Activated CD4-positive, alpha-beta T cell treated with anti-CD3 and anti-CD28 coated beads, Interleukin-2, amount 10 ng/mL, durations not matched to agents 24 days and 14 days (primary cell): ENCODE data around the gene CST9. TPM values are rescaled to one million over a fixed set of nuclear protein-coding genes. Genes with fewer than 3 reads are reported as not detected.

ENCODE experiments used
- DNase-seq: peaks from one replicate; pipeline ENCODE4 v3.0.0; 2022
- H3K27ac Mint-ChIP-seq: one replicate; pipeline ENCODE4 v1.8.0; 2022; ENCODE audit warnings: mild to moderate bottlenecking, mixed read lengths
- H3K27me3 Mint-ChIP-seq: one replicate; pipeline ENCODE4 v1.8.0; 2022; ENCODE audit warnings: mixed read lengths
- H3K36me3 Mint-ChIP-seq: one replicate; pipeline ENCODE4 v1.8.0; 2022; ENCODE audit warnings: low read depth, mild to moderate bottlenecking, mixed read lengths
- H3K4me1 Mint-ChIP-seq: one replicate; pipeline ENCODE4 v1.8.0; 2021; ENCODE audit warnings: mixed read lengths
- H3K4me3 Mint-ChIP-seq: one replicate; pipeline ENCODE4 v1.8.0; 2022; ENCODE audit warnings: mild to moderate bottlenecking, moderate library complexity, mixed read lengths
- H3K9me3 Mint-ChIP-seq: one replicate; pipeline ENCODE4 v1.8.0; 2021; ENCODE audit warnings: mixed read lengths
- intact Hi-C: fragments of 100-400 bp; cut with micrococcal nuclease; formaldehyde crosslinking; loops from one replicate; pipeline ENCODE4 v1.15.1; 2023
- total RNA-seq: library from RNA; stranded (reverse); gene quantifications from 2 replicates; pipeline ENCODE4 v1.2.3, GENCODE V29; 2022

CST9 gene
- not detected in 2 replicates for total RNA-seq

GRCh38 chr20:23605867-23606651 is at the start of gene CST9:
TSS of gene CST9 (minus strand) at chr20:23605917. CDS start at chr20:23605864, 53 bp downstream.
- H3K27ac Mint-ChIP-seq = no peak within 1 kb of the TSS
- peak; percentile 40 for DNase-seq
- H3K27me3 Mint-ChIP-seq = no peaks in the 10 kb centered on the region
- H3K4me3 Mint-ChIP-seq = no peak within 1 kb of the TSS
- peaks cover 3% of the 10 kb centered on the region for H3K4me1 Mint-ChIP-seq
- intact Hi-C loops = loop anchor here (1.0 kb wide), 2 partner anchors 164 to 257 kb away; no protein-coding TSS in a partner anchor
- no peaks in the 10 kb centered on the region for H3K36me3 Mint-ChIP-seq
- no peaks in the 10 kb centered on the region for H3K9me3 Mint-ChIP-seq

GRCh38 chr20:23654717-23655116 is 49.0 kb upstream of the CST9 start:
- H3K27me3 Mint-ChIP-seq = peaks cover 18% of the 10 kb centered on the region

GRCh38 chr20:23654000-23654399 is 48.3 kb upstream of the CST9 start:
- Mint-ChIP-seq H3K27ac (no peak overlapping the region), H3K27me3 (peaks cover 18% of the 10 kb centered on the region), H3K4me3 (no peak overlapping the region), H3K4me1 (no peaks in the 10 kb centered on the region), H3K36me3 (no peaks in the 10 kb centered on the region), H3K9me3 (no peaks in the 10 kb centered on the region)
- intact Hi-C loops = no loop called here
- DNase-seq = no peak

More at GRCh38 chr20:23654717-23655116, 49.0 kb upstream of the CST9 start:
- Mint-ChIP-seq H3K4me1 (no peaks in the 10 kb centered on the region), H3K27ac (no peak overlapping the region), H3K36me3 (no peaks in the 10 kb centered on the region), H3K9me3 (no peaks in the 10 kb centered on the region), H3K4me3 (no peak overlapping the region)
- intact Hi-C loops = no loop called here
- DNase-seq = no peak

GRCh38 chr20:23653400-23653938 is 47.8 kb upstream of the CST9 start:
- Mint-ChIP-seq H3K27ac (no peak overlapping the region), H3K9me3 (no peaks in the 10 kb centered on the region), H3K27me3 (peaks cover 18% of the 10 kb centered on the region), H3K4me1 (no peaks in the 10 kb centered on the region), H3K4me3 (no peak overlapping the region), H3K36me3 (no peaks in the 10 kb centered on the region)
- DNase-seq = no peak
- intact Hi-C loops = no loop called here

GRCh38 chr20:23652926-23653325 is 47.2 kb upstream of the CST9 start:
- no peaks in the 10 kb centered on the region for H3K36me3 Mint-ChIP-seq
- H3K9me3 Mint-ChIP-seq = no peaks in the 10 kb centered on the region
- no peak overlapping the region for H3K4me3 Mint-ChIP-seq
- no peaks in the 10 kb centered on the region for H3K4me1 Mint-ChIP-seq
- DNase-seq = no peak
- intact Hi-C loops = no loop called here
- H3K27ac Mint-ChIP-seq = no peak overlapping the region
- H3K27me3 Mint-ChIP-seq = peaks cover 18% of the 10 kb centered on the region

GRCh38 chr20:23652371-23652770 is 46.7 kb upstream of the CST9 start:
- intact Hi-C loops = no loop called here

GRCh38 chr20:23651117-23651516 is 45.4 kb upstream of the CST9 start:
- no peaks in the 10 kb centered on the region for H3K9me3 Mint-ChIP-seq
- intact Hi-C loops = no loop called here
- no peaks in the 10 kb centered on the region for H3K36me3 Mint-ChIP-seq
- no peak overlapping the region for H3K4me3 Mint-ChIP-seq
- H3K27ac Mint-ChIP-seq = no peak overlapping the region
- no peak for DNase-seq
- H3K27me3 Mint-ChIP-seq = peaks cover 15% of the 10 kb centered on the region
- no peaks in the 10 kb centered on the region for H3K4me1 Mint-ChIP-seq

More at GRCh38 chr20:23652371-23652770, 46.7 kb upstream of the CST9 start:
- DNase-seq = no peak
- H3K4me3 Mint-ChIP-seq = no peak overlapping the region
- no peaks in the 10 kb centered on the region for H3K4me1 Mint-ChIP-seq
- no peaks in the 10 kb centered on the region for H3K36me3 Mint-ChIP-seq
- H3K9me3 Mint-ChIP-seq = no peaks in the 10 kb centered on the region
- H3K27ac Mint-ChIP-seq = no peak overlapping the region
- peaks cover 18% of the 10 kb centered on the region for H3K27me3 Mint-ChIP-seq

- Mint-ChIP-seq H3K9me3 (no peaks in the 10 kb centered on the region), H3K27me3 (peaks cover 9% of the 10 kb centered on the region), H3K27ac (no peak overlapping the region), H3K4me3 (no peak overlapping the region), H3K36me3 (no peaks in the 10 kb centered on the region), H3K4me1 (no peaks in the 10 kb centered on the region)
- intact Hi-C loops = no loop called here
- no peak for DNase-seq
Observed at GRCh38 chr20:23649830-23650417, 44.2 kb upstream of the CST9 start.

GRCh38 chr20:23649242-23649641 is 43.5 kb upstream of the CST9 start:
- H3K9me3 Mint-ChIP-seq = no peaks in the 10 kb centered on the region
- no peak overlapping the region for H3K4me3 Mint-ChIP-seq
- no peak overlapping the region for H3K27ac Mint-ChIP-seq
- H3K36me3 Mint-ChIP-seq = no peaks in the 10 kb centered on the region
- H3K27me3 Mint-ChIP-seq = peaks cover 3% of the 10 kb centered on the region
- DNase-seq = no peak
- intact Hi-C loops = no loop called here
- H3K4me1 Mint-ChIP-seq = no peaks in the 10 kb centered on the region

- no peaks in the 10 kb centered on the region for H3K36me3 Mint-ChIP-seq
- H3K9me3 Mint-ChIP-seq = no peaks in the 10 kb centered on the region
- intact Hi-C loops = no loop called here
- DNase-seq = no peak
- no peak overlapping the region for H3K27ac Mint-ChIP-seq
- no peak overlapping the region for H3K4me3 Mint-ChIP-seq
- H3K4me1 Mint-ChIP-seq = no peaks in the 10 kb centered on the region
- no peaks in the 10 kb centered on the region for H3K27me3 Mint-ChIP-seq
Observed at GRCh38 chr20:23647346-23647745, 41.6 kb upstream of the CST9 start.

- H3K27ac Mint-ChIP-seq = no peak overlapping the region
- no peaks in the 10 kb centered on the region for H3K4me1 Mint-ChIP-seq
- no peaks in the 10 kb centered on the region for H3K27me3 Mint-ChIP-seq
- no peak overlapping the region for H3K4me3 Mint-ChIP-seq
- no peak for DNase-seq
- no peaks in the 10 kb centered on the region for H3K9me3 Mint-ChIP-seq
- intact Hi-C loops = no loop called here
- H3K36me3 Mint-ChIP-seq = no peaks in the 10 kb centered on the region
Observed at GRCh38 chr20:23646106-23646873, 40.6 kb upstream of the CST9 start.

GRCh38 chr20:23645575-23645974 is 39.9 kb upstream of the CST9 start:
- no peaks in the 10 kb centered on the region for H3K27me3 Mint-ChIP-seq
- no peak overlapping the region for H3K4me3 Mint-ChIP-seq
- no peaks in the 10 kb centered on the region for H3K36me3 Mint-ChIP-seq
- DNase-seq = no peak
- H3K4me1 Mint-ChIP-seq = no peaks in the 10 kb centered on the region
- intact Hi-C loops = no loop called here
- H3K27ac Mint-ChIP-seq = no peak overlapping the region
- no peaks in the 10 kb centered on the region for H3K9me3 Mint-ChIP-seq

GRCh38 chr20:23644164-23644563 is 38.4 kb upstream of the CST9 start:
- Mint-ChIP-seq H3K4me3 (no peak overlapping the region), H3K9me3 (no peaks in the 10 kb centered on the region), H3K27ac (no peak overlapping the region), H3K36me3 (no peaks in the 10 kb centered on the region), H3K27me3 (peaks cover 2% of the 10 kb centered on the region), H3K4me1 (no peaks in the 10 kb centered on the region)
- intact Hi-C loops = no loop called here
- no peak for DNase-seq

GRCh38 chr20:23643659-23644058 is 37.9 kb upstream of the CST9 start:
- H3K36me3 Mint-ChIP-seq = no peaks in the 10 kb centered on the region
- DNase-seq = no peak
- no peak overlapping the region for H3K4me3 Mint-ChIP-seq
- H3K4me1 Mint-ChIP-seq = no peaks in the 10 kb centered on the region
- no peak overlapping the region for H3K27ac Mint-ChIP-seq
- H3K27me3 Mint-ChIP-seq = peaks cover 4% of the 10 kb centered on the region
- intact Hi-C loops = no loop called here
- no peaks in the 10 kb centered on the region for H3K9me3 Mint-ChIP-seq
